Ovary (tissue), 9 donors: ENCODE measurements around the gene RORB. TPM values are rescaled to one million over a fixed set of nuclear protein-coding genes. Genes with fewer than 3 reads are reported as not detected.

Experiments
- DNase-seq, 5 donors: peaks; one replicate each; pipeline ENCODE4 v3.0.0-alpha.2; 2019 to 2020
- H3K27ac ChIP-seq, 2 donors: fragments of 200-600 bp; one replicate each; pipeline versions ENCODE4 v1.5.1 to v1.8.0; 2019 to 2022
- H3K27me3 ChIP-seq: fragments of 200-600 bp; one replicate; pipeline ENCODE4 v1.8.0; 2022
- H3K36me3 ChIP-seq: fragments of 200-600 bp; sonication (generic); one replicate; pipeline ENCODE4 v1.5.1; 2019
- H3K4me1 ChIP-seq: one replicate; pipeline ENCODE4 v1.8.1; 2013; ENCODE audit warnings: mild to moderate bottlenecking, moderate library complexity; ENCODE audit not compliant: insufficient read depth
- H3K4me3 ChIP-seq: fragments of 200-600 bp; sonication (generic); one replicate; pipeline ENCODE4 v1.5.1; 2017
- H3K9me3 ChIP-seq, 2 donors: fragments of 200-600 bp in 1 of 2; sonication (generic) in 1 of 2; one replicate each; pipeline versions ENCODE4 v1.5.1 to v1.8.1; 2013 to 2019; ENCODE audit warnings: mild to moderate bottlenecking in 1 of 2, moderate library complexity in 1 of 2
- EP300 ChIP-seq: sonication (generic); formaldehyde crosslinking; IDR thresholded peaks from one replicate; pipeline ENCODE4 v1.6.1; 2017; ENCODE audit warnings: antibody characterized with exemption
- POLR2A ChIP-seq: fragments of 450-650 bp; IDR thresholded peaks from one replicate; pipeline ENCODE4 v1.6.1; 2017; ENCODE audit warnings: antibody characterized with exemption, mild to moderate bottlenecking, moderate library complexity
- WGBS, 3 donors: extraction: QIAGEN DNeasy Blood & Tissue Kit in 1 of 3; methylation state at CpG; one replicate each; pipeline versions ENCODE4 v1.1.5 to v1.1.7; 2013 to 2017; 5-methylcytosine and 5-hydroxymethylcytosine counted together
- intact Hi-C, 4 donors: fragments of 100-400 bp; cut with DNase I; formaldehyde crosslinking; loops; one replicate each; pipeline versions ENCODE4 v1.11.0 to v1.15.1; 2022 to 2023
- polyA plus RNA-seq, 2 donors: library from polyadenylated mRNA; stranded (reverse); fragments of 200-250 nt in 1 of 2; fragments of 350-450 nt in 1 of 2; fragmentation: Illumina TruSeq in 1 of 2; extraction: RNeasy Lipid Tissue Mini Kit (QIAGEN cat#74804) in 1 of 2; gene quantifications; one replicate each; pipeline ENCODE4 v1.2.3, GENCODE V29; 2013 to 2014
- total RNA-seq, 7 donors: library from RNA; depleted of rRNA in 2 of 7; stranded (reverse); fragments of >200 nt in 2 of 7; fragmentation: NEBNext Ultra II Directional in 3 of 7; extraction: Animal tissue kit (Norgen Biotek cat#: 25700) in 3 of 7; gene quantifications; one replicate each; pipeline versions ENCODE4 v1.1.0 to v1.2.4, GENCODE V29; 2016 to 2023
- TF ChIP-seq, protein P1 (sequence below), 3 donors: fragments of 450-650 bp in 2 of 3; fragments of 200-600 bp in 1 of 3; IDR thresholded peaks; one replicate each; pipeline versions ENCODE4 v1.5.1 to v1.8.0; 2016 to 2022; ENCODE audit warnings: antibody characterized with exemption in 3 of 3, mild to moderate bottlenecking in 1 of 3
- donor health status: DM: no; HTN: no; CAD: no; lungs with moderate emphysema.
- donor health status: DM: no; HTN: no; CAD: no.
- donor health status: Bipolar disorder and iron deficiency.
- donor health status: DM: yes; HTN: yes; CAD: no.
- donor health status: DM: no; HTN: no; CAD: no.
- donor health status: DM: yes; HTN: yes; CAD: no.

The RORB gene
- total and polyA plus RNA-seq, 9 donors: 0.08 to 1.0 (median 0.53) TPM

- DNase-seq: no peak
- TF ChIP-seq, protein P1, sequence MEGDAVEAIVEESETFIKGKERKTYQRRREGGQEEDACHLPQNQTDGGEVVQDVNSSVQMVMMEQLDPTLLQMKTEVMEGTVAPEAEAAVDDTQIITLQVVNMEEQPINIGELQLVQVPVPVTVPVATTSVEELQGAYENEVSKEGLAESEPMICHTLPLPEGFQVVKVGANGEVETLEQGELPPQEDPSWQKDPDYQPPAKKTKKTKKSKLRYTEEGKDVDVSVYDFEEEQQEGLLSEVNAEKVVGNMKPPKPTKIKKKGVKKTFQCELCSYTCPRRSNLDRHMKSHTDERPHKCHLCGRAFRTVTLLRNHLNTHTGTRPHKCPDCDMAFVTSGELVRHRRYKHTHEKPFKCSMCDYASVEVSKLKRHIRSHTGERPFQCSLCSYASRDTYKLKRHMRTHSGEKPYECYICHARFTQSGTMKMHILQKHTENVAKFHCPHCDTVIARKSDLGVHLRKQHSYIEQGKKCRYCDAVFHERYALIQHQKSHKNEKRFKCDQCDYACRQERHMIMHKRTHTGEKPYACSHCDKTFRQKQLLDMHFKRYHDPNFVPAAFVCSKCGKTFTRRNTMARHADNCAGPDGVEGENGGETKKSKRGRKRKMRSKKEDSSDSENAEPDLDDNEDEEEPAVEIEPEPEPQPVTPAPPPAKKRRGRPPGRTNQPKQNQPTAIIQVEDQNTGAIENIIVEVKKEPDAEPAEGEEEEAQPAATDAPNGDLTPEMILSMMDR (IDR thresholded peaks at IDR 0.05): no peak
- TF ChIP-seq POLR2A: no peak
- no peak for TF ChIP-seq EP300
- WGBS, 3 donors: 81 to 88% (median 84%) methylated on average over 4 of the region's 4 CpGs
Observed at GRCh38 chr9:74513221-74513620, 16.1 kb downstream of the RORB start.

DNA sequence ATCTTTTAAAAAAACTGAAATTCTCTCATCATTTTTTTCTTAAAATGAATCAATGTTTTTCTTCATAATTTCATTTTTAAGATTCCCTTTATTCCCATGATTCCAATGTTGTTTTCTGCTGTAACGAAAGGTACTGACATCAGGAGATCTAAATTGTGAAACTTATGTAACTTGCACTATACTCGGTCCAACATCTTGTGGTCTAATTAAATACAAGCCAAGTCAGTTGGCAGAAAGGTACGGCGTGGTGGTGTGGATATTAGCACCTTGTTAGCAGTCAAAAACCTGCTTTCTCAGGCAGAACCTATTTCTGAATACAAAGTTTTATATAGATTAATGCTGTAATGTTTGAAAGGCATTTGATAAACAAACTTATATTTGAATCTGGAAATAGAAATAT, 20.1 kb downstream of the RORB start:
- H3K36me3 ChIP-seq: no peaks in the 10 kb centered on the region
- no peaks in the 10 kb centered on the region for H3K27me3 ChIP-seq
- no peaks in the 10 kb centered on the region for H3K4me1 ChIP-seq
- intact Hi-C loops: no loop called here
- 76 to 78% (median 78%) methylated on average over 4 of the region's 4 CpGs for WGBS, 3 donors
- DNase-seq: no peak
- H3K4me3 ChIP-seq: no peak overlapping the region
- TF ChIP-seq, protein P1 (IDR thresholded peaks at IDR 0.05): no peak
- no peak for TF ChIP-seq POLR2A
- no peak for TF ChIP-seq EP300
- no peak overlapping the region for H3K27ac ChIP-seq
- H3K9me3 ChIP-seq: no peaks in the 10 kb centered on the region

More at GRCh38 chr9:74513221-74513620, 16.1 kb downstream of the RORB start:
- Histone ChIP-seq H3K9me3 (no peaks in the 10 kb centered on the region), H3K27ac (no peak overlapping the region), H3K27me3 (no peaks in the 10 kb centered on the region), H3K4me3 (no peak overlapping the region), H3K4me1 (no peaks in the 10 kb centered on the region), H3K36me3 (no peaks in the 10 kb centered on the region)
- intact Hi-C loops: no loop called here

DNA sequence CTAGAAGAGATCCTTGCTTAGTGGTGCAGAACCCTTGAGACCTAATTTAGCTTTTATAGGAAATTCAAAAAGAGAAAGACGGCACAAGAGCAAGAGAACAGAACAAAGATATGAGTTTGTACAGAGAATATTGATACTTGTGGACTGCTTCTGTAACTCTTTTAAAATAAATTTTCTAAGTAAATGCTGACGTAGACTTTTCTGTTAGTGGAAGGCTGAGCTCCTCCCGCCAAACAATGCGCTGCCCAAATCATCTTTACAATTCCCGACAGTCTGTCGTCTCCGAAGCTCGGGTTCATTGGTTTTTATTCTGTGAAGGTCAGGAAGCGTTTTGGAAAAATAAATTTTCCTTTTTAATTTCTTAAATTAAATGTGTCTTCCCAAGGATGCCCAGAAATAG, 22.3 kb downstream of the RORB start:
- WGBS, 3 donors: 88 to 92% (median 90%) methylated on average over 9 of the region's 9 CpGs
- H3K4me1 ChIP-seq: no peaks in the 10 kb centered on the region

GRCh38 chr9:74521009-74521408, 23.9 kb downstream of the RORB start:
- intact Hi-C loops: no loop called here

More for the DNA sequence above, 22.3 kb downstream of the RORB start:
- no peaks in the 10 kb centered on the region for H3K36me3 ChIP-seq
- H3K9me3 ChIP-seq: no peaks in the 10 kb centered on the region
- no peak for DNase-seq
- H3K27ac ChIP-seq: no peak overlapping the region
- H3K27me3 ChIP-seq: no peaks in the 10 kb centered on the region
- TF ChIP-seq EP300: no peak
- TF ChIP-seq, protein P1 (IDR thresholded peaks at IDR 0.05): no peak
- no peak for TF ChIP-seq POLR2A
- H3K4me3 ChIP-seq: no peak overlapping the region
- intact Hi-C loops: no loop called here

More at GRCh38 chr9:74521009-74521408, 23.9 kb downstream of the RORB start:
- no peak for DNase-seq
- 2 to 10% (median 4%) methylated on average over 1 of the region's 1 CpG for WGBS, 3 donors
- Histone ChIP-seq H3K4me3 (no peak overlapping the region), H3K27ac (no peak overlapping the region), H3K9me3 (no peaks in the 10 kb centered on the region), H3K4me1 (no peaks in the 10 kb centered on the region), H3K36me3 (no peaks in the 10 kb centered on the region), H3K27me3 (no peaks in the 10 kb centered on the region)
- TF ChIP-seq EP300 (no peak), POLR2A (no peak)
- TF ChIP-seq, protein P1 (IDR thresholded peaks at IDR 0.05): no peak
